ENCODE measurements around the gene RIPOR3.
"Not testable (repeated sequence)": the region's sequence is repeated elsewhere in the genome, so short reads cannot be mapped to it uniquely, and the experiment has no call there.

Gene RIPOR3

GRCh38 chr20:50651676-50652075, 39.7 kb downstream of the RIPOR3 start:
- DNase-seq, result no peak

- no peak for DNase-seq
Observed at GRCh38 chr20:50649590-50649989, 41.8 kb downstream of the RIPOR3 start.

- DNase-seq, result no peak
Observed at GRCh38 chr20:50648651-50649050, 42.7 kb downstream of the RIPOR3 start.

- DNase-seq, result no peak
Observed at GRCh38 chr20:50646483-50646996, 44.8 kb downstream of the RIPOR3 start.

- DNase-seq, result no peak
Observed at GRCh38 chr20:50645253-50646068, 45.9 kb downstream of the RIPOR3 start.

- no peak for DNase-seq
Observed at GRCh38 chr20:50642288-50642803, 49.0 kb downstream of the RIPOR3 start.

GRCh38 chr20:50641625-50642287, 49.6 kb downstream of the RIPOR3 start:
- not testable (repeated sequence) for DNase-seq

GRCh38 chr20:50639971-50640711, 51.2 kb downstream of the RIPOR3 start:
- DNase-seq, result not testable (repeated sequence)

- DNase-seq, result not testable (repeated sequence)
Observed at GRCh38 chr20:50638015-50638847, 53.1 kb downstream of the RIPOR3 start.

GRCh38 chr20:50636601-50637540, 54.5 kb downstream of the RIPOR3 start:
- DNase-seq, result no peak

GRCh38 chr20:50635676-50636600, 55.4 kb downstream of the RIPOR3 start:
- DNase-seq, result peak; percentile 64

GRCh38 chr20:50635014-50635557, 56.3 kb downstream of the RIPOR3 start:
- DNase-seq, result no peak

- DNase-seq, result no peak
Observed at GRCh38 chr20:50634191-50634590, 57.2 kb downstream of the RIPOR3 start.

- DNase-seq, result no peak
Observed at GRCh38 chr20:50633361-50633760, 58.0 kb downstream of the RIPOR3 start.

GRCh38 chr20:50632701-50633100, 58.6 kb downstream of the RIPOR3 start:
- DNase-seq, result no peak

- DNase-seq, result no peak
Observed at GRCh38 chr20:50632236-50632635, 59.1 kb downstream of the RIPOR3 start.

- DNase-seq, result no peak
Observed at GRCh38 chr20:50630578-50631263, 60.6 kb downstream of the RIPOR3 start.

GRCh38 chr20:50629670-50630045, 61.7 kb downstream of the RIPOR3 start:
- DNase-seq, result no peak
